ENCODE data around the gene KIRREL3. TPM values are rescaled to one million over a fixed set of nuclear protein-coding genes. Genes with fewer than 3 reads are reported as not detected.

KIRREL3 gene
- polyA plus RNA-seq, 1 of the 3 experiments (the other 2 are of a cell fraction) = 3.7 TPM

GRCh38 chr11:126451211-126451802, 549.3 kb downstream of the KIRREL3 start:
- Histone ChIP-seq H3K4me2 (no peak overlapping the region), H3K9me3 (no peaks in the 10 kb centered on the region), H3F3A (replicated peaks; ENCODE audit: insufficient read depth) (peaks cover 22% of the 10 kb centered on the region), H3K27ac (ENCODE audit: low read depth in 2 of 2, low read length in 1 of 2) (no peak overlapping the region), H3K9ac (no peak overlapping the region), H3K4me1 (ENCODE audit: control insufficient read depth in 1 of 2, insufficient read depth in 2 of 2, low read depth in 1 of 2, low read length in 1 of 2) (peaks cover 0 to 18% of the 10 kb centered on the region in 2 experiments; a peak in 1 of 4 replicates), H4K20me1 (ENCODE audit: insufficient read depth) (no peaks in the 10 kb centered on the region), H3K4me3 (ENCODE audit: low read depth in 2 of 2, low read length in 1 of 2) (no peak overlapping the region), H2AFZ (ENCODE audit: low read depth) (no peak overlapping the region), H3K36me3 (replicated peaks in 1 of 2; ENCODE audit: control insufficient read depth in 1 of 2, insufficient read depth in 2 of 2, low read length in 1 of 2) (no peaks in the 10 kb centered on the region), H3K79me2 (ENCODE audit: insufficient read depth) (no peaks in the 10 kb centered on the region), H3K9me2 (no peaks in the 10 kb centered on the region), H3K27me3 (ENCODE audit: insufficient read depth) (no peaks in the 10 kb centered on the region)
- ChIA-PET POLR2A (no interaction called here), CTCF (interaction anchor here (2.0 to 5.9 kb wide), 3 partner anchors 9 to 141 kb away, joined by 7 to 44 read pairs (median 21); no protein-coding TSS in a partner anchor)
- WGBS (ENCODE audit: low lambda C conversion rate) = 80% methylated on average over 15 of the region's 15 CpGs
- no peak for DNase-seq
- no peak for TF ChIP-seq GABPA (IDR thresholded peaks at IDR 0.05; ENCODE audit: low read depth)
- no peak for TF ChIP-seq TAF1 (IDR thresholded peaks at IDR 0.05; ENCODE audit: borderline replicate concordance, low read depth, low read length)
- no peak for TF ChIP-seq RCOR1 (IDR thresholded peaks at IDR 0.05; ENCODE audit: low read length)
- TF ChIP-seq POLR2AphosphoS5 (IDR thresholded peaks at IDR 0.05; ENCODE audit: low read depth, low read length) = no peak
- no peak for TF ChIP-seq REST (IDR thresholded peaks at IDR 0.05; ENCODE audit: low read depth, low read length)
- no peak for TF ChIP-seq SMC3 (IDR thresholded peaks at IDR 0.05; ENCODE audit: low read depth, low read length)
- TF ChIP-seq CTCF (IDR thresholded peaks at IDR 0.05) = no peak
- TF ChIP-seq FOXJ3 (CRISPR knock-in tag; IDR thresholded peaks at IDR 0.05) = no peak
- TF ChIP-seq YY1 (IDR thresholded peaks at IDR 0.05; ENCODE audit: low read depth) = no peak
- no peak for TF ChIP-seq ZBTB33 (IDR thresholded peaks at IDR 0.05; ENCODE audit: borderline replicate concordance, low read depth)
- TF ChIP-seq RAD21 (IDR thresholded peaks at IDR 0.05; ENCODE audit: low read length) = no peak
- no peak for TF ChIP-seq RXRA (IDR thresholded peaks at IDR 0.05; ENCODE audit: borderline replicate concordance, low read depth)
- no peak for TF ChIP-seq IRF3 (IDR thresholded peaks at IDR 0.05; ENCODE audit: low read depth, low read length)
- no peak for TF ChIP-seq NRF1 (IDR thresholded peaks at IDR 0.05; ENCODE audit: low read depth, low read length)
- no peak for TF ChIP-seq JUND (IDR thresholded peaks at IDR 0.05)
- no peak for TF ChIP-seq ELF1 (IDR thresholded peaks at IDR 0.05)
- TF ChIP-seq SIN3A (IDR thresholded peaks at IDR 0.05; ENCODE audit: borderline replicate concordance, low read depth, low read length) = no peak
- no peak for TF ChIP-seq EZH2phosphoT487 (IDR thresholded peaks at IDR 0.05; ENCODE audit: borderline replicate concordance, low read depth)

Measured in SK-N-SH (cell line).